Measurements from ENCODE around the gene CEACAM4.

The CEACAM4 gene

DNA sequence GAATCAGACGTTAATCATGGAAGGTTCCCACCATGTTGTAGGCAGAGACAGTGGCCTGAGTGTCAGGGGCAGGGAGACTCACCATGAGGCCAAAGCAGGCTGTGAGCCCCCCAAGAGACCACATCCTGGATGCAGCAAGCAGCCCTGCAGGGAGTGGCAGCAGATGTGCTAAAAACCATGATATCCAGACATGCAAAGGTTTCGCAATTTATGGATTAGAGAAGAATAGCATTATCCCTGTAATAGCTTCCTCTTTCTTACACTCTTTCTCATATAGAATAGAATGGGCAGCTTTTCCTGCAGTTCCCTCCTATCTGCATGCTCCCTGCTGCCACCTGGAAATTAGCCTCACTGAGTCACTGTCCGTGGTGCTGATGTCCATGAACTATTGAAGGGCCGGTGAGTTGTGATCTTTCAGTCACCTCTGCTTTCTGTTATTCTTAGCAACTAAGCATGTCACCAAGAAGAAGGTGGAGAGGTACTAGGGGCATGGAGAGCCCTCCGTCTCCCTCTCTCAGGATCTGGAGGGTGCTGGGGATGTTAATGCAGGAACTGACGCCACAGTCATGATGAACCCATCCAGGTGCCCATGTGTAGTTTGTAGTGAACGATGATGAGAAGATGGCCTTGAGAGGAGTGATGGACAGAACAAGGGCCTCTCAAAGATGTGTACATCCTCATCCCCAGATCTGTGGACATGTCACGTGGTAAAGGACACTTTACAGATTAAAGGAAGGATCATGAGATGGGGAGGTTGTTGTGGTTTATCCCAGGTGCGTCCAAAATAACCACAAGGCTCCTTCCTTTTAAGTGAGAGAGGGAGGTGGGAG lies 9.9 kb downstream of the CEACAM4 start:
- FAIRE-seq, result no peak

DNA sequence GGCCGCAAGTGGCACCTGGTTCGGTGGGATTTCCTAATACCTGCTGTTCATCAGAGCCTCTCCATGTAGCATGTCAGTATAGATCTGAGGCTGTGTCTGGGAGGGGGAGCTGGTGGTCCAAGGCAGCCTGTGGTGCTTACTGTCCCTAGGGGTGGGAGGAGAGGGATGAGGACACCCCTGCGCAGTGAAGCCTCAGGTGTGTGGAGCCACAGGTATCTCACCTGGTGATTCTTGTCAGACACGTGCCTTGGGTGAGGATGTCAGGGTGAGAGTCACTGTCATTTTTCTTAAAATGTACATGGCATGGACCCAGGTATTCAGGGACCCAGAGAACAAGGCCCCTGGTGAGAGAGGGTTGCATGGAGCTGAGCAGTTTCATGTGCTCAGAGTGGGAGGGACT lies 11.7 kb downstream of the CEACAM4 start:
- FAIRE-seq, result no peak

DNA sequence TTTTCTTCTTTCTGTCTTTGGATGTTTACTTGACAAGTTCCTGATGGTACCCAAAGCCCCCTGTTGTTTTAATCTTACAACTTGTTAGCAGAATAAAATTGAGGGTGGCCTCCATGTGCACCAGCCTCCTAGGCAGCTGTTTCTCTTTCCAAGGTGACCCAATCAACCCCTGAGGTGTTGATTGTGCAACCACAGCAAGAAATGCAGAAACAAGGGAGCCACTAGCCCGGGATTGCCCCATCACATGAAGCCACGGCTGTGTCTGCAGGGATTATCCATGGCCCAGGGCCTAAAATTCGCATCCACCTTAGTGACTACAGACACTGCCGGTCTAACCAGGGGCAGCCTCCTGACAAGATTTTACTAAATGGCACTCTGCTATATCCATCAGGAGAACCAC lies 14.4 kb downstream of the CEACAM4 start:
- no peak for FAIRE-seq

DNA sequence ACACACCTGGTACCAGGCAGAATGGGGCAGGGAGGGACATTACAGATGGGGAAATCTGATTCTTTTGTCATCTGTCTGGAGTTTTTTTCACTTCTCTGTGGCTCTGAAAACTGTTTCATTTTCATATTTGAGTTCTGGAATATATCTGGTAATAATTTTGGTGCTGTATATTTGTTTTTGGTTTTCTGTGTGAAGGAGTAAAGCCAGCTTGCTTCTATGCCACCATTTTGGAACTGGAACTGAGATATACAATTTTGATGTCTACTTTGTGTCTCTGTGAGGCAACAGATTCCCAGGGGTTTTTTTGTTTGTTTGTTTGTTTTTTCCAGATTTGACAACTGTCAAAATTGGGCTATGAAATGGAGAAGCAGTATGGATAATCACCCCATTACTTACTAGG lies 16.1 kb downstream of the CEACAM4 start:
- FAIRE-seq, result no peak

DNA sequence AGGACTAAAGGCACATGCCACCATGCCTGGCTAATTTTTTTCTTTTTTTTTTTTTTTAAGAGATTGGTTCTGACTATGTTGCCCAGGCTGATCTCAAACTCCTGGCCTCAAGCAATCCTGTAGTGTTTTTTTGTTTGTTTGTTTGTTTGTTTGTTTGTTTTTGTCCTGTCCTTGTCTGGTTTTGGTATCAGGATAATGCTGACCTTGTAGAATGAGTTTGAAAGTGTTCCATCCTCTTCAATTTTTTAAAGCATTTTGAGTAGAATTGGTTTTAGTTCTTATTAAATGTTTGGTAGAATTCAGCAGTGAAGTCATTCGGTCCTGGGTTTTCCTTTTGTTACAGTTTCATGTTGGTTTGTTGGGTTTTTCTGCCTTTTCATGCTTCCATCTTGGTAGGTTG lies 19.2 kb downstream of the CEACAM4 start:
- FAIRE-seq, result no peak

DNA sequence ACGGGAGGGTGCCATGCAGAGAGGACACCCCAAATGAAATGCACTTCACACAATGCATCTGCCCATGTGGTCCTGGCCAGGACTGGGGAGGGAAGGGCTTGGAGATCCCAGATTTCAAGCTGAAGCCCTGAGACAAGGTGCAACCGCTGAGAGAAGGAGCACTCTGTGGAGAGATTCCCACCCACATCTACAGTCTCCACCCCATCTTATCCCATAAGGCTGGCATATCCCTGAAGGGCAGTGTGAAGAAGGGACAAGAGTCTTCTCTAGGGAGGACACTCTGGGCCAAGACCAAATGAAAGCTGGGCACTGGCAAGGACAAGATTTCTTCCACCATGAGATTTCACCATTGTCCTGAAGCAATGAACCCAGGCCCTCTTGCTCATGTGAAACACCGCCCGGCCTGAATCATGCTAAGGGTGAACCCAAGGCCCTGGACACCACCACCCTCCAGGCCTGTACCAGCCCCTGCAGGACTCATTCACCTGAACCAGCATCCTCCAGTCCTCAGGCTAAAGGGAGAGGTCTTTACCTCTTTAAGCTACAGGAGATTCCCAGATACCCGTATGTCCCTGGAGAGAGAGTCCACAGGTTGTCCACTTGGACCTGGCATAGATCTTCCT lies 20.5 kb downstream of the CEACAM4 start:
- FAIRE-seq, result no peak

DNA sequence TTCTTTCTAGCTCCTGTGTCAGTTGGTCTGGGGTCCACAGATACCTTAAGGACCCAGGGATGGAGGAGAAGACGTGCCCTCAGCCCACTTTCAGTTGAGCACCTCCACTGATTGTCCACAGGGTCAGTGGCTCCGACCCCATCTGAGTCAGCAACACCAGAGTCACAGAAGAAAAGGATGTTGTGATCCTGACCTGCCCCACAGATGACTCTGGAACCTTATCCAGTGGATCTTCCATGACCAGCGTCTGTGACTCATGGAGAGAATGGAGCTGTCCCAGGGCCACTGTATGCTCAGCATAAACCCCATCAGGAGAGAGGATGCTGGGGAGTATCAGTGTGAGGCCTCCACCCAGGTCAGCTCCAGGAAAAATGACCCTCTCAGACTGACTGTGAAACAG lies 22.0 kb downstream of the CEACAM4 start:
- FAIRE-seq, result no peak

DNA sequence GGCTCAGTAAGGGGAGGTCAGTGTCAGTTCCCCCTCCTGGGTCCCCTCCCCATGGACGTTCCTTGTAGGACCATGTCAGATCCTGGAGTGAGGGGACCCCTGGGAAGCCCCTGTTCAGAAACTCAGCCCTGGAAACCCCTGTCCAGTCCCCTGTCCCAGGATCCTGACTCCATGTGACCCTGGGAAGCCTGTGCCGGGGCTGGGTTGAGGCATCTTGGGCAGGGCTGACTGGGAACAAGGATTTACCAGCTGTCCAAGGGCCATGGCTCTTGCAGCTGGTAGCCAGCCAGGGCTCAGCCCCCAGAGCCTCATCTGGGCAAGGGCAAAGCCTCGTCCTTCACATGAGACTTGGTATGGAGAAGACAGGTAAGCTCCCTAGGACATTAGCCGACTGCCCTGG lies 25.1 kb downstream of the CEACAM4 start:
- FAIRE-seq, result no peak

DNA sequence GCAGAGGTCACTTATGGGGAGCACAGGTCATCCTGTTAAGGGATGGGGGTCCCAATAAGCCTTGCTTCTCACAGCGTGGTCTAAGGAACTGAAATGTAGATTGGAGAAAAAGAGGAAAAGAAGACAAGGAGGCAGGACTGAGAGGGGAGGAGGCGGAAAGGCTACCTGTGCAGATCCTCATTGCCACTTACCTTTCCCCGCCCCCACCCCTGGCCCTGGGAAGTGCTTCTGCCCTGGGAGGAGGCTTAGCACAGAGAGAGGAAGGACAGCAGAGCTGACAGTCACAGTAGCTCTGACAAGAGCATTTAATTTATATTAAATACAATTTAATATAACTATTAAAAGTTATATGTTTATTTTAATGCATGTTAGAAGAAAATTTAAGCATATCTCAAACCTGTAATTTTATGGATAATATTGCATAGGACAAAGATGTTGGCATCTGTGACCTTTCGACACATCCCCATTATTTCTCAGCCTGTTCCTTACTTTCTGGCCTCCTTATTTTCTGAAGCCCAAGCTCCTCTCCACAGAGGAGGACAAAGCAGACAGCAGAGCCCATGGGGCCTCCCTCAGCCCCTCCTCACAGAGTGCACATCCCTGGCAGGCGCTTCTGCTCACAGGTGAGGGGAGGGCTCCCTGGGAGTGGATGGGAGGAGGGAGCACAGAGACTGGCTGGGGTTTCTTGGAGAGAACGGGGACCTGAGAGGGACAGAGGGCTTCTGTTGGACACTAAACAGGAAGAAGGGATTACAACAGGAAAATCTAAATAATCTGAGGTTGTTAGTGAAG lies 27.5 kb downstream of the CEACAM4 start:
- FAIRE-seq, result no peak

DNA sequence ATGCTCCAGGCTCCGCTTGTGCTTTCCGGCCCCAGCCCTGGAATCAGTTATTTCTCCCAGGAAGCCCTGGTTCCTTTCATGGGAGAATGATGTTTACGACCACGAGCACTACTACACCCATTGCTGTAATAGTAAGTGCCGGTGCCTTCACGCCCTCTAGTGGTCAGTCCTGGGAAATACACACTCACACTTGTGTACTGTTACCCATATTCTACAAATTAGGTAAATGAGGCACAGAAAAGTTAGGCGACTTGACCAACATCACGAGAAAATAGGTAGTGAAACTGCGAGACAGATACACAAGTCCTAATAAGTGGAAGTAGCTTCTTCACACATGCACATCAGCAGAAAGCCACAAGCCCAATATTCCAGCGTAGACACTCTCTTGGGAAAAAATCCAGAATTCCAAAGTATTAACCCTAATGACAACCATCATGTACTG lies 29.3 kb downstream of the CEACAM4 start:
- peak; percentile 65 for FAIRE-seq

DNA sequence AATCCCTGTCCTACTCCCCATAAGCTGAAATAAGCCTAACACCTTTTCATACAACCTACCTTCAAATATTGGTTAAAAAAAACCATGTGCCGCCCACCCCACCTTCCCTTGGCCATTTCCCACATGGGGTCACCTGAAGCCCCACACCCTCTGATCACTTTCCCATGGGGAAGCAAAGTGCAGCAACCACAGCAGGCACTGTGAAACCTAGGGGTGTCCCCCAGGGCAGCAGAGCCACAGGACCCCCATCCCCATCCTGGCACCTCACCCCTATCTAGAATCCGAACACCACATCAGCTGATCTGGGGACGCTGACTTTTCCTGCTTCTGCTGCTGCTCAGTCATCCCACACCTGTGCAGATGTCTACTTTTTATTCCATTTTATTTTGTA lies 31.0 kb downstream of the CEACAM4 start:
- FAIRE-seq, result no peak

DNA sequence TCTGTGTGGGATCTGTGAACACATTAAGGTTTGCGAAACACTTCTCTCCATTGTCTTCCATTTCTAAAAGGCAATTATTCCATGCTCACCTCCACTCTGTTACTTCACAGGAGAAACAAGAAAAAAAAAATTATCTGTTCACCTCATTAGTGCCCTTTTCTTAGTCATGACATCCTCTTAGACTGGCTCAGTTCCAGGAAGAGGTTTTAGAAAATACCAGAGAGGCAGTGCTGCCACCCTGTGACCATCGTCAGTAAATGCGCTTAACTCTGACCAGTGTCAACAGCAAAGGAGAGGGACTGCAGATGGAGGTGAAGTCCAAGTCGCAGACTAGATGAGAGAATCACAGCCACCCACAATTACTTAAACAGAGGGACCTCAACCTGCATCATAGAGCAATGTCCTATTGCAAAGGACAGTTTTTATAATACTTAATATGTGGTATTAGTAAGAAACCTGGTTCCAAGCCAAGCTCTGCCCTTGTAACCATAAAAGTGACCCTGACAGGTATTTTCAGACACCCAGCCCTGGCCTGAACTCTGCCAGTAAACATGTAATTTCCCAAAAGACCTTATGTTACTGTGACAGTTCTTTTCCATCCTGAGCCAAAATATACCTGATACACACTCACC lies 31.5 kb downstream of the CEACAM4 start:
- peak; percentile 31 for FAIRE-seq

DNA sequence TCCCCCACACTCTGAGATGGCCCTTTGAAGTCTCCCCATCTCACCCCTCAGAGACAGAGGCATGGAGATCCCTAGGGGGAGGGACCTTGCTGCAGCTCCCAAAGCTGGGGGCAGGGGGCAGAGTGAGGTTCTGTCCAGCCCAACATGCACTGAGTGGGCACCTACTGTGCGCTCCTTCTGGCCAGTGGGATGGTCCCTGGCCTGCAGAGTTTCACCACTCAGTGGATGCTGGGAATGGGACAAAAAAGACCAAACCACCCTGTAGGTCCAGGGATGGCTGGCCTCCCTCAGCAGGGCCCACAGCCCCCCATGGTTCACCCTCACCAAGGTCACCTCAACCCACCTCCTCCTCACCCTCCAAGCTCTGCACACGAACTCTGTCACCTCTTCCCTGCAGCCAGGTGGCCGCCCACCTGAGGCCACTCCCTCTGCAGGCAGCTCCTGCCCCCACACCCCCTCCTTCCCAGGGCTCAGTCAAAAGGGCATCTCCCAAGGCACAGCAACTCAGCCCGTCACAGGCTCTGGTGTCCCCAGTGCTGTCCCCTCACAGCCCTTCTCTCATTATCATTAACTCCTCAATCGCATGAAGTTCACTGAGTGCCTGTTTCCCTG lies 34.8 kb downstream of the CEACAM4 start:
- no peak for FAIRE-seq

DNA sequence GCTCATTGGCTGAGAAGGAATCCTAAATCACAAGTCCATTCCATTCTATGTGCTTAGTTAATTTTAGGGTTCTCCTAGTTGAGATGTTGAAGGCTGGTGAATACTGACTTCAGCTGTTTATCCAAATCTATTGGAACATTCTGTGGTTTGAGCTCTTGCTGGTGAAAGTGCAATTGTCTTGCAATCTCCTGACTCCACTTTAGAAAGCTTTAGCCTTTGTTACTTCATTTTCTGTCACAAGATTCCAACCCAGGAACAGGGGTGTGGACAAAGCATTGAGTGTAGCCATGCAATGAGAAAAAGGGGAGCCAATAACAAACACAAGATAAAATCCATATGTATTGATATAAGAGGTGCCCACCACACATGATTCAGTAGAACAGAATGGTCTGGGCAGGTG lies 35.9 kb downstream of the CEACAM4 start:
- no peak for FAIRE-seq

DNA sequence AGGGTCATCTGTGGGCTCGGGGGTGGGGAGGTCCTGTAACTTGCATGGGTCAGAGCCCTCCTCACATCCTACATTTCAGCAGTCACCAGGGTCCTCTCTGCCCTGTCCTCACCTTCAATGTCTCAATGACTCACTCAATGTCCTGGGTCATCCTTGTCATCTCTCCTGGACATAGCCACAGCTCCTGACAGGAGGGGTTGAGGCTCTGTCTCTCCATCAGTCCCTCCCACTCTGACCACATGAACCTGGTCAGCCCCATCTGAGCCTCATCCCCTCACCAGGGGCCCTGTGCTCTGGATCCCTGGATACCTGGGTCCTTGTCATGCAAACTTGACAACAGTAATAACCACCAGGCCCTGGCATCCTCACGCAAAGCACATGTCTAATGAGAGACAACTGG lies 37.5 kb downstream of the CEACAM4 start:
- FAIRE-seq, result no peak

DNA sequence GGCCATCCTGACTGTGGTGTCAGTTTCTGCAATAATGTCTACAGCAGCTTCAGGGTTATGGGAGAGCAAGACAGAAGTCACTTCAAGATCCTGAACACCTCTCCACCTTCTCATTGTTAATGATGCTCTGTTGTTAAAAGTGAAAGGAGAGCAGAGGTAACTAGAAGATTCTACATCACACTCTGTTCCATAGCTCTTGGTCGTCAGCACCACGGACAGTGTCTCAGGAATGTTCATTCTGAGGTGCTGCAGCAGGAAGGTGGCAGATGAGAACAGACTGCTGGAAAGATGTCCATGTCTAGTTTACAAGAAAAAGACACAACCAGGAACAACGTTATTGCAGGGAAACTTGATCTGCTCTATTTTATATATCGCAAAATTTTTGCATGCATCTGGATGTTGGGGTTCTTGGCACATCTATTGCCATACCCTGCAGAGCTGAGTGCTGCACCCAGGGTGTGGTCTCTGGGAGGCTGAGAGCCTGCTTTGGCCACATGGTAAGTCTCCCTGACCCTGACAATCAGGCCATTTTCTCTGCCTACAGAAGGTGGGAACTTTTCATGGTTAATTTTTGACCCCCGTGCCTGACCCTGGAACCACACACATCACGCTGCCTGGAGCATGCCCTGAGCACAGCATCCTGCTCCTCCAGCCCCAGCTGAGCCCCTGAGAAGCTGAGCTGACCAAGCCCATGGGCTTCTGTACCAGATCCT lies 38.2 kb downstream of the CEACAM4 start:
- no peak for FAIRE-seq

DNA sequence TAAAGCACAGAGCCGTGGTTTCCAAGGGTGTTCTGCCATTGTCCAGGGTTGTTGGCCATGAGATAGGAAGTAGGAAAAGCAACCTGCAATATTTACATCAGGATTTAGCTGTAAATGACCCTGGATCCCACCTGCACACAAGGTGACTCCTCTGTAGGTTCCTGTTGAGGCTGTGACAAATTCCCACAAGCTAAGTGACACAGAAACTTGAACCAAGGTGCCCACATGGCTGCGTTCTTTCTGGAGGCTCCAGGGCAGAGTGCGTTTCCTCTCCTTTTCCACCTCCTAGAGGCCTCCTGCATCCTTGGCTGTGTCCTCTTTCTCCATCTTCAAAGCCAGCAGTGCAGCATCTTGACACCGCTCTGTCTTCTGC lies 39.0 kb downstream of the CEACAM4 start:
- FAIRE-seq, result no peak

DNA sequence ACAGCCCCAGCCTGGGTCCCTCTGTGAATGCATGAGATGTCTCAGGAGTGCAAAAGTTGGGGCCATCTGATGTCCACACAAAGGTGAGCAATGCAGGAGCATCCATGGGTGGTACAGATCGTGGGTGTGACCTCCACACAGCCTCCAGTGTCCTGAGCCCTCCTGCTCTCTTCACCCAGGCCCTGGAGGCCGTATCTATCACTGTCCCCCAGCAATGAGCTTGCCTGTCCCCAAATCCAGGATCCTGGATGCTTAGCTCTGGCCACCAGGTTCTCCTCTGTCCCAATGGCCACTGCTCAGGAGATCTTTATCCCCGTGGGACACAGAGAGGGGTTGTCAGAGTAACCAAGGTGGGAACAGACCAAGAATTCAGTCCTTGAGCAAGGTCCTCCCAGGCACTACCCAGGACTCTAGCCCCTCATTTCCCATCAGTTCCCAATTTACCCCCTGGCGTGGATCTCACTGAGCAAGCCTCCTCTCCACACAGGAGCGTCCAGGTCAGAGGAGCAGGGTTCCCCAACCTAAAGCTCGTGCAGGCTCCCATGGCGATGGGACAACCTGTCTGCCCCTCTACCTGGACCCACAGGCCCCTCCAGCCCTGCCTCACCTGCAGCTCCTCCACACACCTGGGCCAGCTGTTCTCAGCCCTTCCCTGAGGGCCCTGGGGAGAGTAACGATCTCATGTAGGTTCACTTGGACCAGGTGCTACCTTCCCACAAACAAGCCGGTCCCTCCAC lies 39.6 kb downstream of the CEACAM4 start:
- no peak for FAIRE-seq

DNA sequence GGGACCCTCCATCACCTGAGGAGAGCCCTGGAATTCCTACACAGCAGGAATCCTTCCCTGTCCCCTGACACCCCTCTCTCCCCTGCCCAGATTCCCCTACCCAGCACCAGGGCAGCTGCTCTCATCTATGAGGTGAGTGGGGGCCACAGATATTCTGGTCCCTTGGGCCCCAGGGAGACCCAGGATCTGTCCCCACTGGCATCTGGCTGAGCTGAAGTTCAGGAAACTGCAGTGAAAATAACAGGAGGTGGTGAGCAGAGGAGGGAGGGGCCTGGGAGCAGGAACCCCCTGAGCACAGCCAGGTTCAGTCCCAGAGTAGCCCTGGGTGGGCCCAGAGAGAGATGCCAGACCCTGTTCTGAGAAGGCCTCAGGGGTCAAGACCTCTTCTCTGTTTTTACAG lies 40.8 kb downstream of the CEACAM4 start:
- no peak for FAIRE-seq

DNA sequence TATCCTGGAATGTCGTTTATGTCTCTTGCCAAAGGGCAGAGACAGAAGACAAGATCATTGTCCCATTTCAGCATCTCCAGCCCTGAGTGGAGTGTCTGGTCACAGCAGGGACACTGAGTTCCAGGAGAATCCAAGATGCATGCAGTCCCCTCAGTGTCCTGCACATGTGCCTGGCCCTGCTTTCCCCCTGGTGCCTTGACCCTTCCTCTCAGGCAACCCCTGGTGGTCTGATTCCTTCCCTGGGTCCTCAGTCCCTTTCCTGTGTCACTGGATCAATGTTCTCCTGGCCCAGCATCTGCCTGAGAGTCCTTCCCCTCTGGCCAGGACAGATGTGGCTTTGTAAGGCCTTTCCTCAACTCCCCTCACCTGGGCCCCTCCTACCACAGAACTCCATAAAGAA lies 41.9 kb downstream of the CEACAM4 start:
- FAIRE-seq, result no peak

DNA sequence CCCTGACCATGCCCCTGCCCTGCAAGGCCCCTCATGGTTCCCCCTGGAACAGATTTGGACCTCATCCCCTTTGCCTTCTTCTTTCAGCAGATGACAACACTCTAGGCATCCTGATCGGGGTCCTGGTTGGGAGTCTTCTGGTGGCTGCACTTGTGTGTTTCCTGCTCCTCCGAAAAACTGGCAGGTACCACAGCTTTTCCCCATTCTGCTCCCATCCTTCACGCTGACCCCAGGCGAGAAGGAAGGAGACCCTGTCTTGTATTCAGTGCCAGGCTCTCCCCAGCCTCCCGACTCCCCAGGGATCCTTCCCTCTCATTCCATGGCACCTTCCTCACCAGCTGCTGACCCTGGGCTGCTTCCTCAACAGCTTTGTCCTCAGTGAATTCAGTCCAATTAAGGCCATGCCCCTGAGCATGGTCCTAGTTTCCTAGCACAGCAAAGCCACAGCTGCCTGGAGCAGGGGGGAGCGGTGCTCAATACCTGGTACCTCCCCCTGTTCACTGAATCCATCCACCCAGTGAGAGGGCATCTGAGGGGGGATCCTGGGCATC lies 42.5 kb downstream of the CEACAM4 start:
- FAIRE-seq, result no peak
